Panc1 (cell line): ENCODE measurements around the gene LZTS2.

Source experiments
- CTCF ChIP-seq: fragments of 450-650 bp; IDR thresholded peaks from 2 replicates; pipeline ENCODE4 v1.5.1; 2017; ENCODE audit warnings: mild to moderate bottlenecking
- POLR2AphosphoS5 ChIP-seq: IDR thresholded peaks from 2 replicates; pipeline ENCODE4 v1.6.1; 2012; ENCODE audit warnings: mild to moderate bottlenecking, low read depth, low read length, moderate library complexity
- REST ChIP-seq, 2 experiments: IDR thresholded peaks; 2 replicates each; pipeline ENCODE4 v1.6.1; 2011 to 2012; ENCODE audit warnings: low read depth in 2 of 2, control low read depth in 1 of 2, low read length in 1 of 2, mild to moderate bottlenecking in 1 of 2, moderate library complexity in 1 of 2; ENCODE audit not compliant: insufficient read depth in 1 of 2
- SIN3A ChIP-seq: IDR thresholded peaks from 2 replicates; pipeline ENCODE4 v1.6.1; 2012; ENCODE audit warnings: low read depth, mild to moderate bottlenecking, low read length, moderate library complexity, borderline replicate concordance; ENCODE audit not compliant: insufficient read depth
- TCF7L2 ChIP-seq: IDR thresholded peaks from 2 replicates; pipeline ENCODE4 v1.6.1; 2011; ENCODE audit warnings: mild to moderate bottlenecking, low read depth, low read length, inconsistent platforms

DNA sequence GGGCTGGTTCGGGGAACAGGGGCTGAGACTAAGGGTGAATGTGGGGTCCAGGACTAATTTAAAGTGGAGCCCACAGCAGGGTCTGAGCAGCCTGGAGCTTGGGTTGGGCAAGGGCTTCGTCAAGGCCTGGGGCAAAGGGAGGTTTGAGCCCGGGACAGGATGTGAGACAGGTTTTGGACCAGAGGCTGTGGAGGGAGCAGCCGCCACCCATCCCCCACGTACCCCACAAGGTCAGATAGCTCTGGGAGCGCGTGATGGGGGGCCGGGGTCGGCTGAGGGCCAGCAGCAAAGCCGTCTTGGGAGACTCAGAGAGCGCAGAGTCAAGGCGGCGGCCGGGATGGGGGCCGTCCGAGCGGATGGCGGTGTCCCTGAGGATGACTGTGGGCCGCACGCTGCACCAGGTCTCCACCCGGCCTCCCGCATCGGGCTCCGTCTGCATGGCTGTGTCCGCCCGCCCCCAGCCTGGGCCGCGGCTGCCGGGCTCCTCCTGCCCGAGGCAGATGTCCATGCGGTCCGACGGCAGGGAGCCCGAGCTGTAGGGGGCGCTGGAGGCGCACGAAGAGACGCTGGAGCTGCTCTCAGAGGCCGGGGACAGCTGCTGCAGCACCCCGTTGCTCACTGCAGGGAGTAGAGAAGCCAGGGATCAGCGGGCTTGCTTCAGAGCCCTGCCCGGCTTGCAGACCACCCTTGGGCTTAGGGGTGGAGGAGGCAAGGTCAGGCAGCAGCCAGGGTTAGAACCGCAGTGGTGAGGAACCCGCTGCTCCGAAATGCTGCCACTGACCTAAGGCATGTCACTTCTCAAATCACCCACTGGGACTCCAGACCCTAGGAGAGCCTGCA, 19.2 kb downstream of the LZTS2 start:
- TF ChIP-seq SIN3A = no peak
- peak; percentile 97 for TF ChIP-seq CTCF
- no peak for TF ChIP-seq POLR2AphosphoS5
- TF ChIP-seq REST (IDR thresholded peaks at IDR 0.05; ENCODE audit: insufficient read depth in 1 of 2, low read depth in 2 of 2, low read length in 1 of 2) = no peak
- no peak for TF ChIP-seq TCF7L2
